22Rv1 (cell line): ENCODE results near the gene ELP4.
A peak's percentile ranks its signal among the peaks of the same experiment; 100 is the strongest.

Experiments
- H3K27ac ChIP-seq: fragments of 450-650 bp; 2 replicates; pipeline ENCODE4 v1.5.1; 2017
- CTCF ChIP-seq: fragments of 450-650 bp; IDR thresholded peaks from 2 replicates; pipeline ENCODE4 v1.5.1; 2017; ENCODE audit warnings: mild to moderate bottlenecking
- ZFX ChIP-seq: fragments of 450-650 bp; IDR thresholded peaks from 2 replicates; pipeline ENCODE4 v1.6.1; 2017; ENCODE audit warnings: antibody characterized with exemption, borderline replicate concordance

ELP4 gene

GRCh38 chr11:31809541-31809856 is 299.9 kb downstream of the ELP4 start:
- TF ChIP-seq CTCF (no peak), ZFX (no peak)
- H3K27ac ChIP-seq = no peak overlapping the region

DNA sequence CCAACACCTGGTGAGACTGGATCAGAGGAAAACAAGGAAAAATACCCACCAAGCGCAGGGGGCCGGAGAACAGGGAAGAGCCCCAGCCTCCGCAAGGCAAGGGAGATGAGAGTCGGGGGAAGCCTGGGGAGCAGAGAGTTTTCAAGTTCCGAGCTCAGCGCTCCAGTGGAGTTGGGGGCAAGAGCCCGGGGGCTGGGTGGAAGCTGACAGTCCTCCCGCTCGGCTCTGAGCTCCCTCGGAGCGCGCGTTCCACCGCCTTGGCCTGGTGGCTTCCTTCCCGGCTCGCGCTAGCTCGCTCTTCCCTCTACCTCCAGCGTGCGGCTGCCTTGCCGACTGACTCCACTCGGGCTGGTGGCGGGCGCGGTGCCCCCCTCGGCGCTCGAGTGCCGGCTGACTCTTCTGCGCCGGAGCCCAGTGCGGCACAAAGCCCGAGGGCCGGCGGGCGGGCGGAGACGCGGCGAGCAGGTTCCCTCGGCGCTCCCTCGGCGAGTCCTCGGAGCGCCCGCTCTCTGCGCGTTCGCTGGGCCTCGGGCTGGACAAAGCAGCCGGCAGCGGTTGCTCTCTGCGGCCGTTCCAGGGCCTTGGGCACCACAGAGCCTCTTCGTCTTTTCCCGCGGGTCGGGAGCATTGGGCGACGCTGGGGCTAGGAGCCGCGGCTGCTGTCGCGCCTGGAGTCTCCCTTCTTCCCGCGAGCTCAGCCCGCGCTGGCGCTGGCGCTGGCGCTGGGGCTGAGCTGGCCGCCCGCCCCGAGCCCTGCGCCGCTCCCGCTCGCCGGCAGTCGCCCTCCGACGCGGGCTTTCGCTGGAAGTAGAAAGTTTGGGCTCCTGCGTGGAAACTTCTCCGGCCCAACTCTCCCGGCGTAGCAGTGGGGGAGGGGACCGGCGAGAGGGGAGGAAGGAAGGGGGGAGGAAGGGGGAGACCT is 300.6 kb downstream of the ELP4 start:
- H3K27ac ChIP-seq = peak overlapping the region; percentile 82
- TF ChIP-seq ZFX (no peak), CTCF (no peak)

DNA sequence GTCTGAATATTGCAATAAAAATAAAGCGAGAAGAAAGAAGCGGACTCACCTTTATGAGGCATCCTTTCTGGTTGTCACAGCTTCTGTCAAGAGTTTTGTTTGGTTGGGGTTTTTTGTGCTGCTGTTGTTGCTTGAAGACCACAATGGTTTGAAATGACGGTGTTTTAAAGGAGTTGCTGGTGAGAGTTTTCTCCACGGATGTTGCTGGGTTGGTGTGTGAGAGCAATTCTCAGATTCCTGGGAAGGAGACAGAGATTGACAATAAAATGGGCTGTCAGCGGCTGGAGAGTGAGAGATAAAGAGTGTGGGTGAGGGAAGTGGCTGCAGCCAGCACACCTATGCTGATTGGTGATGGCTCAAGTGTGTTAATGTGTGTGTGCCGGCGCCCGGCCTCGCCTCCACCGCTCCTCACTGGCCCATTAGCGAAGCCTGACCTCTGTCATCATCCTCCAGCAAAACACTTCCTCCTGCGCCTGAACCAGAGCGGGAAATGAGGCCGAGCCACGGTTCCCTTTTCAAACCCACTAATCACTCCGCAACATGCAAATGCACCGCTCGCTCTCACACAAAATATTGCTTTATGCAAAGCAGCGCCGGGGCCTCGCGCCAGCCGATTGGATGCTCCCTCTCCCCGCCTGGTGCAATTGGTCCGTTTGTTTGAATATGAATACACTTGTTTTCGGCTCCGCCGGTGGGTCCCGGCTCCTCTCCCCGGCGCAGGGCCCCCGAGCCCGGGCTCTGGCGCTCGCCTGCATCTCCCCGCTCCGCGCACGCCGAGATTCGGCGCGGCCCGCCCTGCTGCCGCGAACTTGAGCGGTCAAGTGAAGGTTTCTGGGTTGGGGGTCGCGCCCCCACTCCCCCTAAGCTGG is 301.4 kb downstream of the ELP4 start, which contains the start of gene PAX6:
PAX6 (minus strand) TSS at position 544 of the 869 bp plus-strand sequence. CDS start 4,911 bp downstream, outside the sequence.
- TF ChIP-seq CTCF (no peak), ZFX (no peak)
- H3K27ac ChIP-seq = peak within 1 kb of the TSS; percentile 82

- TF ChIP-seq ZFX (no peak), CTCF (no peak)
- peak overlapping the region; percentile 82 for H3K27ac ChIP-seq
These were observed 303.1 kb downstream of the ELP4 start for GRCh38 chr11:31812383-31813381.

GRCh38 chr11:31813391-31814175 is 304.0 kb downstream of the ELP4 start:
- TF ChIP-seq ZFX (no peak), CTCF (no peak)
- H3K27ac ChIP-seq = no peak overlapping the region
